H1 (cell line): ENCODE results near the gene FAM120A. TPM values are rescaled to one million over a fixed set of nuclear protein-coding genes. Genes with fewer than 3 reads are reported as not detected.

Experiments
- CTCF ChIA-PET: fragments of 300-600 bp; sonication (Branson Sonifier 250); formaldehyde crosslinking; loops from one replicate; lab custom pipeline; 2021; ENCODE audit not compliant: partially characterized antibody; lab: Charles Lee
- POLR2A ChIA-PET: fragments of 300-600 bp; sonication (Branson Sonifier 250); formaldehyde crosslinking; loops from one replicate; lab custom pipeline; 2021; ENCODE audit warnings: inconsistent platforms; ENCODE audit not compliant: partially characterized antibody; lab: Charles Lee
- DNase-seq, 2 experiments: peaks; one replicate each; pipeline versions ENCODE4 v3.0.0 to v3.0.0-alpha.2; 2010 to 2022; ENCODE audit warnings: low spot score in 2 of 2, low read depth in 1 of 2, mixed read lengths in 1 of 2
- FAIRE-seq: peaks from 2 replicates; lab custom pipeline; 2011; peaks lifted over from hg19 to GRCh38; lab: Jason Lieb, UNC
- H2AFZ ChIP-seq: 2 replicates; pipeline ENCODE4 v1.8.1; 2012; ENCODE audit warnings: low read length, inconsistent platforms
- H2AK5ac ChIP-seq: 2 replicates; pipeline ENCODE4 v1.6.1; 2013; ENCODE audit warnings: low read depth, low read length
- H2BK120ac ChIP-seq: replicated peaks from 2 replicates; pipeline ENCODE3; 2013; ENCODE audit warnings: low read depth, low read length, inconsistent platforms
- H2BK12ac ChIP-seq: 2 replicates; pipeline ENCODE4 v1.6.1; 2013; ENCODE audit warnings: low read depth, low read length
- H2BK15ac ChIP-seq: 2 replicates; pipeline ENCODE4 v1.6.1; 2013; ENCODE audit warnings: low read length
- H2BK20ac ChIP-seq: 2 replicates; pipeline ENCODE4 v1.6.1; 2013; ENCODE audit warnings: low read length
- H2BK5ac ChIP-seq: 2 replicates; pipeline ENCODE4 v1.6.1; 2013; ENCODE audit warnings: low read depth, low read length
- H3K14ac ChIP-seq: 2 replicates; pipeline ENCODE4 v1.6.1; 2013; ENCODE audit warnings: inconsistent platforms; ENCODE audit not compliant: insufficient read length
- H3K18ac ChIP-seq: 2 replicates; pipeline ENCODE4 v1.6.1; 2013; ENCODE audit warnings: low read length; ENCODE audit errors: extremely low read depth
- H3K23ac ChIP-seq: 2 replicates; pipeline ENCODE4 v1.6.1; 2013; ENCODE audit warnings: inconsistent platforms; ENCODE audit not compliant: insufficient read length
- H3K23me2 ChIP-seq: 2 replicates; pipeline ENCODE4 v1.6.1; 2013; ENCODE audit warnings: low read depth, low read length
- H3K27ac ChIP-seq: 2 replicates; pipeline ENCODE4 v1.6.1; 2011; ENCODE audit warnings: low read depth, low read length, inconsistent platforms
- H3K27me3 ChIP-seq, 4 experiments: replicated peaks in 1 of 4; 1 replicate in 1 of 4; 2 replicates in 3 of 4; pipeline versions ENCODE4 v1.6.1 to v1.8.1; 2011 to 2013; ENCODE audit warnings: low read length in 3 of 4, mild to moderate bottlenecking in 3 of 4, inconsistent platforms in 2 of 4, mixed read lengths in 2 of 4, moderate library complexity in 1 of 4; ENCODE audit not compliant: control insufficient read depth in 3 of 4, insufficient read depth in 3 of 4; ENCODE audit errors: extremely low read depth in 1 of 4
- H3K36me3 ChIP-seq, 4 experiments: 2 replicates each; pipeline versions ENCODE4 v1.6.1 to v1.8.1; 2011 to 2013; ENCODE audit warnings: mild to moderate bottlenecking in 4 of 4, low read length in 3 of 4, moderate library complexity in 2 of 4, control low read depth in 1 of 4, inconsistent platforms in 1 of 4; ENCODE audit not compliant: insufficient read depth in 4 of 4, control insufficient read depth in 2 of 4
- H3K4ac ChIP-seq: replicated peaks from 2 replicates; pipeline ENCODE3; 2013; ENCODE audit warnings: low read length, low read depth, mixed read lengths, inconsistent platforms; ENCODE audit not compliant: insufficient read length
- H3K4me1 ChIP-seq, 4 experiments: replicated peaks in 1 of 4; 1 replicate in 1 of 4; 2 replicates in 3 of 4; pipeline versions ENCODE4 v1.6.1 to v1.8.1; 2011 to 2013; ENCODE audit warnings: low read length in 3 of 4, inconsistent platforms in 2 of 4, mixed read lengths in 1 of 4; ENCODE audit not compliant: insufficient read depth in 4 of 4, control insufficient read depth in 3 of 4
- H3K4me2 ChIP-seq, 2 experiments: 2 replicates each; pipeline versions ENCODE4 v1.6.1 to v1.8.1; 2011 to 2013; ENCODE audit warnings: low read depth in 2 of 2, low read length in 2 of 2, control low read depth in 1 of 2, inconsistent platforms in 1 of 2, mild to moderate bottlenecking in 1 of 2; ENCODE audit not compliant: insufficient read depth in 1 of 2
- H3K4me3 ChIP-seq, 4 experiments: fragments of 200-600, 300-600 bp in 1 of 4; sonication (generic), shearing (Covaris generic), sonication (Bioruptor Twin) in 1 of 4; 2 replicates each; pipeline versions ENCODE4 v1.5.1 to v1.8.1; 2011 to 2016; ENCODE audit warnings: low read length in 4 of 4, low read depth in 3 of 4, control low read depth in 2 of 4, inconsistent platforms in 2 of 4, mild to moderate bottlenecking in 2 of 4, mixed read lengths in 1 of 4, moderate library complexity in 1 of 4; ENCODE audit not compliant: insufficient read depth in 2 of 4; ENCODE audit errors: extremely low read depth in 1 of 4
- H3K56ac ChIP-seq: replicated peaks from 2 replicates; pipeline ENCODE3; 2013; ENCODE audit warnings: low read depth, mild to moderate bottlenecking, mixed read lengths, low read length, inconsistent platforms; ENCODE audit not compliant: insufficient read length
- H3K79me1 ChIP-seq: 2 replicates; pipeline ENCODE4 v1.6.1; 2013; ENCODE audit warnings: low read depth, low read length, control low read depth
- H3K79me2 ChIP-seq, 2 experiments: 2 replicates each; pipeline versions ENCODE4 v1.6.1 to v1.8.1; 2012 to 2013; ENCODE audit warnings: low read length in 2 of 2, mild to moderate bottlenecking in 2 of 2, inconsistent platforms in 1 of 2; ENCODE audit not compliant: insufficient read depth in 2 of 2, control insufficient read depth in 1 of 2
- H3K9ac ChIP-seq, 4 experiments: replicated peaks in 1 of 4; 1 replicate in 1 of 4; 2 replicates in 3 of 4; pipeline versions ENCODE4 v1.6.1 to v1.8.1; 2011 to 2013; ENCODE audit warnings: low read depth in 3 of 4, low read length in 3 of 4, control low read depth in 2 of 4, mild to moderate bottlenecking in 2 of 4, moderate library complexity in 2 of 4, inconsistent platforms in 1 of 4; ENCODE audit errors: extremely low read depth in 1 of 4
- H3K9me3 ChIP-seq, 2 experiments: 2 replicates each; pipeline versions ENCODE4 v1.6.1 to v1.8.1; 2012 to 2013; ENCODE audit warnings: mild to moderate bottlenecking in 2 of 2, moderate library complexity in 2 of 2, control low read depth in 1 of 2, inconsistent platforms in 1 of 2, low read depth in 1 of 2, low read length in 1 of 2, mixed read lengths in 1 of 2; ENCODE audit not compliant: insufficient read depth in 2 of 2
- H4K20me1 ChIP-seq, 2 experiments: replicated peaks in 1 of 2; 2 replicates each; pipeline versions ENCODE3 to v1.8.1; 2011 to 2013; ENCODE audit warnings: inconsistent platforms in 2 of 2, low read length in 2 of 2, mild to moderate bottlenecking in 1 of 2; ENCODE audit not compliant: insufficient read depth in 2 of 2, control insufficient read depth in 1 of 2
- H4K5ac ChIP-seq: 2 replicates; pipeline ENCODE4 v1.6.1; 2013; ENCODE audit warnings: low read length, low read depth, mixed read lengths, inconsistent platforms; ENCODE audit not compliant: insufficient read length
- H4K8ac ChIP-seq: 2 replicates; pipeline ENCODE4 v1.8.0; 2013; ENCODE audit warnings: mild to moderate bottlenecking, moderate library complexity, low read length, inconsistent platforms; ENCODE audit not compliant: insufficient read depth; ENCODE audit errors: extremely low read depth
- H4K91ac ChIP-seq: replicated peaks from 2 replicates; pipeline ENCODE3; 2013; ENCODE audit warnings: low read length, mixed read lengths, inconsistent platforms; ENCODE audit not compliant: insufficient read length
- CEBPB ChIP-seq: IDR thresholded peaks from 2 replicates; pipeline ENCODE4 v1.6.1; 2012; ENCODE audit warnings: low read depth, low read length
- JUN ChIP-seq: IDR thresholded peaks from 2 replicates; pipeline ENCODE4 v1.6.1; 2011; ENCODE audit warnings: low read depth, mild to moderate bottlenecking, improper control_type of control experiment, low read length
- KDM5A ChIP-seq: fragments of 200-600 bp; IDR thresholded peaks from 2 replicates; pipeline ENCODE4 v1.7.1; 2012; ENCODE audit warnings: mild to moderate bottlenecking, low read length, inconsistent platforms, mixed read lengths
- POU5F1 ChIP-seq: IDR thresholded peaks from 2 replicates; pipeline ENCODE4 v1.6.1; 2011; ENCODE audit warnings: low read depth, mild to moderate bottlenecking, low read length, moderate library complexity
- SP4 ChIP-seq: IDR thresholded peaks from 2 replicates; pipeline ENCODE4 v1.6.1; 2012; ENCODE audit warnings: low read length, inconsistent platforms
- TEAD4 ChIP-seq: IDR thresholded peaks from 2 replicates; pipeline ENCODE4 v1.6.1; 2012; ENCODE audit warnings: low read depth, low read length, inconsistent platforms, mixed read lengths
- ZNF274 ChIP-seq: IDR thresholded peaks from 2 replicates; pipeline ENCODE4 v1.7.0; 2012; ENCODE audit warnings: low read length, borderline replicate concordance; ENCODE audit errors: extremely low read depth
- WGBS, 2 experiments: shearing (Covaris generic) in 1 of 2; methylation state at CpG; one replicate each; pipeline versions ENCODE4 v1.1.6 to v1.1.7; 2013 to 2015; ENCODE audit warnings: low lambda C conversion rate in 2 of 2, mixed read lengths in 2 of 2, inconsistent platforms in 1 of 2, low coverage in 1 of 2, missing lambda C conversion rate in 1 of 2; ENCODE audit not compliant: insufficient replicate concordance in 2 of 2, insufficient coverage in 1 of 2, insufficient read length in 1 of 2; ENCODE audit errors: extremely low coverage in 1 of 2, missing lambda C conversion rate in 1 of 2; 5-methylcytosine and 5-hydroxymethylcytosine counted together
- polyA plus RNA-seq, 7 experiments: library from polyadenylated mRNA; depleted of rRNA in 3 of 7; stranded (reverse) in 5 of 7; unstranded in 2 of 7; fragments of >200 nt in 5 of 7; fragments of 200-250 nt in 2 of 7; gene quantifications; 1 replicate in 5 of 7; 2 replicates in 1 of 7; 4 replicates in 1 of 7; pipeline versions ENCODE4 v1.2.1 to v1.2.3, GENCODE V29; 2011 to 2013; ENCODE audit warnings: missing spikeins in 2 of 7, mixed read lengths in 2 of 7
- total RNA-seq: library from RNA; stranded (reverse); fragmentation: NEBNext Ultra II Directional; extraction: Animal tissue kit (Norgen Biotek cat#: 25700); gene quantifications from 2 replicates; pipeline ENCODE4 v1.2.1, GENCODE V29; 2021
- TF ChIP-seq, protein P1 (sequence below), 3 experiments: IDR thresholded peaks; 1 replicate in 2 of 3; 2 replicates in 1 of 3; pipeline versions ENCODE4 v1.5.1 to v1.6.1; 2011; ENCODE audit warnings: low read length in 3 of 3, mild to moderate bottlenecking in 3 of 3, inconsistent platforms in 2 of 3, low read depth in 1 of 3, moderate library complexity in 1 of 3; ENCODE audit not compliant: insufficient read depth in 1 of 3; ENCODE audit errors: control extremely low read depth in 1 of 3
- TF ChIP-seq, protein P2 (sequence below): IDR thresholded peaks from 2 replicates; pipeline ENCODE4 v1.6.1; 2012; ENCODE audit warnings: inconsistent platforms

Gene FAM120A
- total and polyA plus RNA-seq, 2 of the 8 experiments (the other 6 are each of a cell fraction or from before 2014, with no cell fraction given): 24.9 to 54.7 TPM

DNA sequence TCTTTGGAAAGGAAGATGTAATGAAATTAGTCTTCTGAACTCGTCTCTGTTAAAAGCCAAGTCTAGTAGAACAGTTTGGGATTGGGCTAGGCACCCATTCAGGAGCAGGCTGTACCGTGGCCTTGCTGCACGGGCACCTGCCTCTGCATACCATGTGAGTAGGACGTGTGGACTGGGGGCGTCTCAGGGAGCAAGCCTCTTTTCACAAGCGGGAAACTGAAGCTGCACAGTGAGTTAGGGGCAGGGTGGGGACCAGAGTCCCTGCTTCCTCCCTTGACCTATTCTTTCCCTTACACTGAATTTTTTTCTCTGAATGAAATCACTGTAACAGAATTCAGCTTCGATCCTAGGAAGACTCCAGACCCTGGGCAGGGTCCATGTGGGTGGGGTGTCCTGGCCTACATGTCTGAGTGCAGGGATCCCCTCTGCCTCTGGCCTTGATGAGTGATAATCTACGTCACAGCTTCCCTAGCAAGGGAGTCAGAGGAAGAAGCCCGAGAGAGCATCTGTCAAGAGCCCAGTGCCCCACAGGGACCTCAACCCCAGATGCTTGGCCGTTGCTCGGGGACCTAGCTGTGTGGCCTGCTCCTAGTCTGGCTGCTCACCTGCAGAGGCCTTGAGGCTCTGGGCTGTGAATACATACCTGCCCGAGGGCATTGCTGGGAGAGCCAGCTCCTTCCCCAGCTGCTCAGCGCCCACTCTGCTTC, 140.0 kb downstream of the FAM120A start:
- no peak overlapping the region for H4K91ac ChIP-seq
- H3K4ac ChIP-seq: no peak overlapping the region
- H2AFZ ChIP-seq: no peak overlapping the region
- no peak overlapping the region for H3K18ac ChIP-seq
- POLR2A ChIA-PET: interaction anchor here (1.0 kb wide), 1 partner anchor 9 kb away, joined by 3 read pairs; no protein-coding TSS in a partner anchor
- no peak overlapping the region for H4K8ac ChIP-seq
- no peak overlapping the region for H3K23ac ChIP-seq
- no peak overlapping the region for H3K56ac ChIP-seq
- no peak overlapping the region for H2BK120ac ChIP-seq
- no peak overlapping the region for H3K4me3 ChIP-seq
- H3K27ac ChIP-seq: no peak overlapping the region
- H2BK15ac ChIP-seq: no peak overlapping the region; the same call in 1 of the 2 replicates
- no peak overlapping the region; the same call in 1 of the 2 replicates for H2BK12ac ChIP-seq
- no peak overlapping the region for H2AK5ac ChIP-seq
- H2BK20ac ChIP-seq: no peak overlapping the region
- H3K4me1 ChIP-seq: peaks cover 0 to 10% (median 5%) of the 10 kb centered on the region in 4 experiments; a peak in 6 of 7 replicates
- H3K36me3 ChIP-seq: no peaks in the 10 kb centered on the region
- FAIRE-seq (no peak), DNase-seq (peak in 1 of 2 experiments; percentile 45)
- WGBS, 2 experiments: 89% methylated on average over 13 of the region's 13 CpGs; no CpG with 5 or more reads in 1 of the 2 experiments
- H3K4me2 ChIP-seq: no peak overlapping the region
- peaks cover 0 to 18% of the 10 kb centered on the region in 2 experiments; a peak in 2 of 4 replicates for H3K79me2 ChIP-seq
- peaks cover 5 to 8% of the 10 kb centered on the region in 2 experiments for H4K20me1 ChIP-seq
- H3K79me1 ChIP-seq: peaks cover 8% of the 10 kb centered on the region
- H3K9me3 ChIP-seq: no peaks in the 10 kb centered on the region
- H4K5ac ChIP-seq: no peak overlapping the region
- H3K14ac ChIP-seq: no peak overlapping the region
- no peaks in the 10 kb centered on the region for H3K27me3 ChIP-seq
- no peaks in the 10 kb centered on the region for H3K23me2 ChIP-seq
- CTCF ChIA-PET: interaction anchor here (0.6 to 1.1 kb wide), 3 partner anchors 9 to 371 kb away, joined by 3 to 4 read pairs (median 3); no protein-coding TSS in a partner anchor
- no peak overlapping the region; the same call in 1 of the 2 replicates for H2BK5ac ChIP-seq
- no peak overlapping the region for H3K9ac ChIP-seq
- TF ChIP-seq CEBPB: no peak
- TF ChIP-seq SP4: no peak
- no peak for TF ChIP-seq ZNF274
- TF ChIP-seq JUN: no peak
- TF ChIP-seq, protein P1, sequence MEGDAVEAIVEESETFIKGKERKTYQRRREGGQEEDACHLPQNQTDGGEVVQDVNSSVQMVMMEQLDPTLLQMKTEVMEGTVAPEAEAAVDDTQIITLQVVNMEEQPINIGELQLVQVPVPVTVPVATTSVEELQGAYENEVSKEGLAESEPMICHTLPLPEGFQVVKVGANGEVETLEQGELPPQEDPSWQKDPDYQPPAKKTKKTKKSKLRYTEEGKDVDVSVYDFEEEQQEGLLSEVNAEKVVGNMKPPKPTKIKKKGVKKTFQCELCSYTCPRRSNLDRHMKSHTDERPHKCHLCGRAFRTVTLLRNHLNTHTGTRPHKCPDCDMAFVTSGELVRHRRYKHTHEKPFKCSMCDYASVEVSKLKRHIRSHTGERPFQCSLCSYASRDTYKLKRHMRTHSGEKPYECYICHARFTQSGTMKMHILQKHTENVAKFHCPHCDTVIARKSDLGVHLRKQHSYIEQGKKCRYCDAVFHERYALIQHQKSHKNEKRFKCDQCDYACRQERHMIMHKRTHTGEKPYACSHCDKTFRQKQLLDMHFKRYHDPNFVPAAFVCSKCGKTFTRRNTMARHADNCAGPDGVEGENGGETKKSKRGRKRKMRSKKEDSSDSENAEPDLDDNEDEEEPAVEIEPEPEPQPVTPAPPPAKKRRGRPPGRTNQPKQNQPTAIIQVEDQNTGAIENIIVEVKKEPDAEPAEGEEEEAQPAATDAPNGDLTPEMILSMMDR (IDR thresholded peaks at IDR 0.05; ENCODE audit: control extremely low read depth in 1 of 3, insufficient read depth in 1 of 3, low read depth in 1 of 3, low read length in 3 of 3): no peak
- TF ChIP-seq POU5F1: no peak
- TF ChIP-seq KDM5A: no peak
- no peak for TF ChIP-seq TEAD4
- TF ChIP-seq, protein P2, sequence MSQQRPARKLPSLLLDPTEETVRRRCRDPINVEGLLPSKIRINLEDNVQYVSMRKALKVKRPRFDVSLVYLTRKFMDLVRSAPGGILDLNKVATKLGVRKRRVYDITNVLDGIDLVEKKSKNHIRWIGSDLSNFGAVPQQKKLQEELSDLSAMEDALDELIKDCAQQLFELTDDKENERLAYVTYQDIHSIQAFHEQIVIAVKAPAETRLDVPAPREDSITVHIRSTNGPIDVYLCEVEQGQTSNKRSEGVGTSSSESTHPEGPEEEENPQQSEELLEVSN: no peak
